A204.1 (cell line): ENCODE measurements around the gene RNF182.
"Not testable (repeated sequence)": the region's sequence is repeated elsewhere in the genome, so short reads cannot be mapped to it uniquely, and the experiment has no call there.

Experiments
- FAIRE-seq: peaks from 2 replicates; lab custom pipeline; 2012; peaks lifted over from hg19 to GRCh38; lab: Jason Lieb, UNC

Gene RNF182

GRCh38 chr6:13924949-13925881 lies at the start of gene RNF182:
TSS of gene RNF182 (plus strand) at chr6:13924952. CDS start at chr6:13977120, 52,168 bp downstream.
- FAIRE-seq = no peak

- FAIRE-seq = no peak
Measured at GRCh38 chr6:13877051-13877450, 47.7 kb upstream of the RNF182 start.

- FAIRE-seq = not testable (repeated sequence)
Measured at GRCh38 chr6:13880061-13880663, 44.6 kb upstream of the RNF182 start.

DNA sequence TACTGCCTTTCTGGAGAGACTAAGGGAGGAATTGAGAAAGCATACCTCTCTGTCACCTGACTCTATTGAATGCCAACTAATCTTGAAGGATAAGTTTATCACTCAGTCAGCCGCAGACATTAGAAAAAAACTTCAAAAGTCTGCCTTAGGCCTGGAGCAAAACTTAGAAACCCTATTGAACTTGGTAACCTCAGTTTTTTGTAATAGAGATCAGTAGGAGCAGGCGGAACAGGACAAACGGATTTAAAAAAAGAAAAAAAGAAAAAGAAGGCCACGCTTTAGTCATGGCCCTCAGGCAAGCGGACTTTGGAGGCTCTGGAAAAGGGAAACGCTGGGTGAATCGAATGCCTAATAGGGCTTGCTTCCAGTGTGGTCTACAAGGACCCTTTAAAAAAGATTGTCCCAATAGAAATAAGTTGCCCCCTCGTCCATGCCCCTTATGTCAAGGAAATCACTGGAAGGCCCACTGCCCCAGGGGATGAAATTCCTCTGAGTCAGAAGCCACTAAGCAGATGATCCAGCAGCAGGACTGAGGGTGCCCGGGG lies 43.1 kb upstream of the RNF182 start:
- FAIRE-seq = no peak

GRCh38 chr6:13883966-13884365 lies 40.8 kb upstream of the RNF182 start:
- FAIRE-seq = no peak

DNA sequence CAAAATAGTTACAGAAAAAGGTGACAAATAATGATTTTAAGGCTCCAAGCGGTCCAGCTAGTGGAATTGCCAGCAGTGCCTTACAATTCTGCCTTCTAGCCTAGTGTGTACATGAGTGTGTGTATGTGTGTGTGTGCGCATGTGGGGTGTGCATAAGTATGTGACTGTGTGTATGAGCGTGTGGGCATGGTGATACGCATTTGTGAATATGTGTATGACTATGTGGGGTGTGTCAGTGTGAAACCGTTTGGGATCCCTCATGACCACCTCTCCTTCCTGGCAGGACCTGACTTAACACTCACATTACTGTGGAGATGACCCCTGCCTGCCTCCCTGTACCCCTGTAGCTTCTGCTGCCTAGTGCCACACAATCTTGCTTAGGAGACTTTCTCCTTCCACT lies 40.4 kb upstream of the RNF182 start:
- no peak for FAIRE-seq

- FAIRE-seq = no peak
Measured at GRCh38 chr6:13885601-13886000, 39.2 kb upstream of the RNF182 start.

DNA sequence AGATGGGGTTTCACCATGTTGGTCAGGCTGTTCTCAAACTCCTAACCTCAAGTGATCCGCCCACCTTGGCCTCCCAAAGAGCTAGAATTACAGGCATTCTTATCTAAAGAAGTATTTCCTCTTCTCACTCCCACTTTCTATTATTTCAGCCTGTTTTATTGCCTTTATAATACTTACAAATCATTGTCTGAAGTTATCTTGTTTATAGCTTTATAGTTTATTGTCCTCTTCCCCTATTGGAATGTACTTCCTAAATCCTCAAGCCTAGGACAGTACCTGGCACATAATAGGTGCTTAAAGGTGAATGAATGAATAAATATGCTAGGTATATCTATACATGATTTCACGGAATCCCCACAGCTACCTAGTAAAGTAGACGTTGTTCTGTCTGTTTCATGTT lies 37.8 kb upstream of the RNF182 start:
- FAIRE-seq = no peak

DNA sequence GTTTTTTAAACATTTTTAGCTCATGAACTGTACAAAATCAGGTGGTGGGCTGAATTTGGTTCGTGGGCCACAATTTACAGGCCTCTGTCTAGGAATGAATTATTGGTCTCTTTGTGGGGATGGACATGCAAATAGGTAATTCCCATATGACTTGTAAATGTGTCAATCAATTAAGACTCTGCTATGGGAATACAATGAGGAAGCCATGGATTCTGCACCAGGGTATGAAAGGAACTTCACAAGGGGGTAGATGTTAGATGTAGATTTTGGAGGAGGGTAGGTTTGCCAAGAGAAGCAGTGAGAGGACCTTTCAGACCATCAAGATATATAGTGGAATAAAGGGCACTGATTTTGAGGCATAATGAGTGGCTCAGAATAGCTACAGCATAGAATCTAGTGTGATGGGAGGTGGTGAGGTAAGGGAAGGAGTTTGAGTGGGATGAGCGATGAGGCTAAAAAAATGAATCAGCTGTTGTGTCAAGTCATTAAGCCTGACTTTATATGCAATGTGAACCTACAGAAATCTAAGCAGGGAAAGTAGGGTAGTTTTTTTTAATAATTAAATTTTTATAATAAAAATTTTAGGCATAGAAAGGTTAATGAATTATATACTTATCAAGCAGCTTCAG lies 32.6 kb upstream of the RNF182 start:
- FAIRE-seq = no peak

- FAIRE-seq = no peak
Measured at GRCh38 chr6:13902922-13903321, 21.8 kb upstream of the RNF182 start.

DNA sequence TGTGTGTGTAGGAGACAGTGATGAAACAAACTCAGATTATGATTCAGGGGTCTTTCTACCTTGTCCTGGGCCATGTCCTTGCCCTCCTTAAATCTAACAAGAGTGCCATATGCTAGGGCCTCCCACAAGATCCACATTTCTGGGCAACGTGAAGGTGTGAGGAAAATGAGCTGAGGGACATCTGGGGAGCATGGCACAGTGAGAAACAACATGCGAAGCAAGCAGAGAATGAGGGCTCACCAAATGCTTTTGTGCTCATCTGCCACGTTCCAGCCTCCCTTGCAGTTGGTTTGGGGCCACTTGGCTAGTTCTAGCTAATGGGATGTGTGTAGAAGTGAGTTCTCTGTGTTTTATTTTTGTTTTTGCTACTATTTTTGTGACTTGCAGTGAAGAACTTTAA lies 21.4 kb upstream of the RNF182 start:
- FAIRE-seq = no peak

- no peak for FAIRE-seq
Measured at GRCh38 chr6:13907001-13907350, 17.8 kb upstream of the RNF182 start.

GRCh38 chr6:13907614-13908215 lies 17.0 kb upstream of the RNF182 start:
- FAIRE-seq = no peak

GRCh38 chr6:13908955-13909381 lies 15.8 kb upstream of the RNF182 start:
- peak; percentile 93 for FAIRE-seq

DNA sequence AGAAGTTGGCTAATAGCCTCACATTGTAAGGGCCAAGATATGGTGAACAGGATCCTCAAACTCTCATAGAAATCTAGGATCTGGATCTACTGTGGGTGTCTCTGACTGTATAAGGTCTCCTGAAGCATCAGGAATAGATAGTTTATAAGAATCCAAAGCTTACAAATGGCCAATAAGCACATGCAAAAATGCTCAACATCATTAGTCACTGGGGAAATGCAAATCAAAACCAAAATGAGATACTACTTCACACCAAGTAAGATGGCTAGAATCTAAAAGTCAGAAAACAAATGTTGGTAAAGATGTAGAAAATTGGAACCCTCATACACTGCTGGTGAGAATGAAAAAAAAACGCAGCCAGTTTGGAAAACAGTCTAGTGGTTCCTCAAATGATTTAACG lies 14.3 kb upstream of the RNF182 start:
- FAIRE-seq = no peak

DNA sequence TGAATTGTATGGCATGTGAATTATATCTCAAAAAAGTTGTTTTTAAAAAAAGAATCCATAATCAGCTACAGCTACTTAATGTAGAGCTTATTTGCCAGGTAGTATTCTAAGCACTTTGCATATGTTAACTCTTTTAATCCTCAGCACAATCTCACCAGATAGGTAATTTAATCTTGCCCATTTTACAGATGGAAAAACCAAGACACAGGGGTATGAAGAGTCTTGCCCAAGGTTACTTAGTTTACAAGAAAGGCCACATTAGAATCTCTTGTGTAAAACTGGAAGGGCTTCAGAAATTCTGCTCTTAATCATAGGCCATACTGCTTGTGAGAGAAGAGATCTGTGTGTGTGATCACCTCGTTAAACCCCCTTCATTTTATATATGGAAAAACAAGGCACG lies 13.4 kb upstream of the RNF182 start:
- no peak for FAIRE-seq

GRCh38 chr6:13913226-13914001 lies 11.3 kb upstream of the RNF182 start:
- FAIRE-seq = no peak

- FAIRE-seq = no peak
Measured at GRCh38 chr6:13914351-13914750, 10.4 kb upstream of the RNF182 start.

DNA sequence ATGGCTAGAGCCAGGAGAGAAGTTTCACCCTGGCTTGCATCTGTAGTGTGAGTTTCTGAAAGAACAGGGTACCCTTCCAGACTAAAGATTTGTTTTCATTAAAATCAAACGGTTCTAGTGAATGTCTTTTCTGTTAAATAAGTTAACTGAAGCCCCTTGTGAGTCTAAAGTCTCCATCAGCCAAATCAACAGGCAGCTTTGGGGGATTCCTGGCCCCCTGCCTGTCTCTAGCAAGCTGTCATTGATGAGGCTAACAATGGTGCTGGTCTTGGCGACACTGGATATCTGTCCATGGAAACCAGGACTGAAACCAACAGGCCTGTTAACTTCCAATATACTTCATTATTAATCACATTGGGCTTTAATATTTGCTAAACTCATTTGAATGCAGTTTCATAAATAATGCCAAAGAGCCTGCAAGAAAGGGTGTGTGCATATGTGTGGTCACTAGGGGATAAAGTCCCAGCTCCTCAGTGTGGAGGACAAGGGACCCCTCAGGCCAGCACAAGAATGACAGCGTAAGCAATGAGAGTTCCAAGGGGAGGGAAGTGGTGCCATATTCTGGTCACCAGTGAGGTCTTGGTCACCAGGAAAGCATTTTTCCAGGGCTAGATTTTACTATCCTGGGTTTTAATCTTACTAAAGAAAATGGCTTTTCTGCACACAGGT lies 9.1 kb upstream of the RNF182 start:
- no peak for FAIRE-seq

GRCh38 chr6:13916230-13916944 lies 8.4 kb upstream of the RNF182 start:
- FAIRE-seq = no peak

DNA sequence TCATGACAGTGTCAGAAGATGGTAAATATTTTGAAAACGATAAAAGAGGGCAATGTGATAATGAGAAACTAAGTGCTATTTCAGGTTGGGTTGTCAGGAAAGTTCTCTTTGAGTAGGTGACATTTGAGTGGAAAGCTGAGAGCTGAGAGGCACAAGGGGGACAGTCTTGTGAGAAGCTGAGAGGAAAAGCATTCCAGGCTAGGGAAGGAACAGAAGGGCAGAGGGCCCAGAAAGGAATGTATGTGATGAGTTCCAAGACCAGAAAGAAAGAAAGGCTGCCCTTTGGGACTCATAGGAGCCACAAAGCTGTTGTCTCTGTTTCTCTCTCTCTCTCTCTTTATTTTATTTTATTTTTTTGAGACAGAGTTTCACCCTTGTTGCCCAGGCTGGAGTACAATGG lies 7.6 kb upstream of the RNF182 start:
- FAIRE-seq = no peak
